Neural cell (in vitro differentiated cells): ENCODE data around the gene THBS2. TPM values are rescaled to one million over a fixed set of nuclear protein-coding genes. Genes with fewer than 3 reads are reported as not detected.

ENCODE experiments used
- H2AFZ ChIP-seq: fragments of 200-600, 300-800 bp; sonication (generic), shearing (Covaris generic); 2 replicates; pipeline ENCODE4 v1.6.0; 2014; ENCODE audit warnings: low read depth, mild to moderate bottlenecking, antibody characterized with exemption, low read length, moderate library complexity
- H3F3A ChIP-seq: fragments of 200-600 bp; shearing (Covaris generic); 2 replicates; pipeline ENCODE4 v1.6.1; 2016; ENCODE audit warnings: mild to moderate bottlenecking, moderate library complexity, mixed read lengths, antibody characterized with exemption, low read length; ENCODE audit not compliant: insufficient read depth, poor library complexity, severe bottlenecking
- H3K27ac ChIP-seq: fragments of 200-600, 300-800 bp; sonication (generic), shearing (Covaris generic); 2 replicates; pipeline ENCODE4 v1.5.1; 2014; ENCODE audit warnings: mild to moderate bottlenecking, low read length, moderate library complexity
- H3K27me3 ChIP-seq: fragments of 300-800, 200-600 bp; sonication (generic), shearing (Covaris generic); 2 replicates; pipeline ENCODE4 v1.6.0; 2014; ENCODE audit warnings: mild to moderate bottlenecking, low read depth, low read length, moderate library complexity; ENCODE audit not compliant: insufficient read depth
- H3K36me3 ChIP-seq: fragments of 300-800, 200-600 bp; sonication (generic), shearing (Covaris generic); 2 replicates; pipeline ENCODE4 v1.5.1; 2014; ENCODE audit warnings: mild to moderate bottlenecking, antibody characterized with exemption, low read length, moderate library complexity; ENCODE audit not compliant: insufficient read depth
- H3K4me2 ChIP-seq: fragments of 300-800, 200-600 bp; sonication (generic), shearing (Covaris generic); 2 replicates; pipeline ENCODE4 v1.6.0; 2014; ENCODE audit warnings: mild to moderate bottlenecking, low read length
- H3K4me3 ChIP-seq: fragments of 300-800, 200-600 bp; sonication (generic), shearing (Covaris generic); 2 replicates; pipeline ENCODE4 v1.5.1; 2014; ENCODE audit warnings: mild to moderate bottlenecking, low read length, moderate library complexity
- H3K79me2 ChIP-seq: fragments of 200-600 bp; shearing (Covaris generic); replicated peaks from 2 replicates; pipeline ENCODE4 v1.6.0; 2014; ENCODE audit warnings: mild to moderate bottlenecking, low read length, moderate library complexity; ENCODE audit not compliant: insufficient read depth
- H3K9ac ChIP-seq: fragments of 300-800, 200-600 bp; sonication (generic), shearing (Covaris generic); 2 replicates; pipeline ENCODE4 v1.6.1; 2016; ENCODE audit warnings: mild to moderate bottlenecking, low read length, mixed read lengths
- H3K9me2 ChIP-seq: fragments of 200-600 bp; shearing (Covaris generic); 2 replicates; pipeline ENCODE4 v1.6.1; 2016; ENCODE audit warnings: mild to moderate bottlenecking, low read length, mixed read lengths; ENCODE audit not compliant: insufficient read depth
- H3K9me3 ChIP-seq: fragments of 200-600, 300-800 bp; sonication (generic), shearing (Covaris generic); 2 replicates; pipeline ENCODE4 v1.6.1; 2016; ENCODE audit warnings: mild to moderate bottlenecking, mixed run types, low read length, moderate library complexity, mixed read lengths
- H4K20me1 ChIP-seq: fragments of 200-600 bp; shearing (Covaris generic); 2 replicates; pipeline ENCODE4 v1.6.1; 2016; ENCODE audit warnings: mild to moderate bottlenecking, mixed run types; ENCODE audit not compliant: insufficient read depth
- CTCF ChIP-seq: fragments of 450-650 bp; IDR thresholded peaks from 2 replicates; pipeline ENCODE4 v1.5.1; 2014; ENCODE audit warnings: antibody characterized with exemption, mild to moderate bottlenecking, moderate library complexity; ENCODE audit not compliant: poor library complexity, severe bottlenecking
- EP300 ChIP-seq: fragments of 450-650 bp; conservative IDR thresholded peaks from 2 replicates; pipeline ENCODE4 v1.6.1; 2014; ENCODE audit warnings: antibody characterized with exemption, mild to moderate bottlenecking, moderate library complexity; ENCODE audit not compliant: poor library complexity, severe bottlenecking
- EZH2 ChIP-seq: fragments of 200-600, 300-800 bp; shearing (Covaris generic), sonication (generic); IDR thresholded peaks from 2 replicates; pipeline ENCODE4 v1.6.1; 2014; ENCODE audit warnings: antibody characterized with exemption, low read length, borderline replicate concordance, mild to moderate bottlenecking; ENCODE audit not compliant: insufficient read depth, poor library complexity, severe bottlenecking
- MXI1 ChIP-seq: fragments of 450-650 bp; conservative IDR thresholded peaks from 2 replicates; pipeline ENCODE4 v1.6.1; 2014; ENCODE audit warnings: antibody characterized with exemption, mild to moderate bottlenecking; ENCODE audit not compliant: poor library complexity, severe bottlenecking
- POLR2AphosphoS5 ChIP-seq: IDR thresholded peaks from 2 replicates; pipeline ENCODE4 v1.6.1; 2012
- RAD21 ChIP-seq: fragments of 450-650 bp; conservative IDR thresholded peaks from 2 replicates; pipeline ENCODE4 v1.6.1; 2014; ENCODE audit warnings: antibody characterized with exemption, mild to moderate bottlenecking, moderate library complexity
- REST ChIP-seq: IDR thresholded peaks from 2 replicates; pipeline ENCODE4 v1.6.1; 2012; ENCODE audit warnings: borderline replicate concordance
- SMC3 ChIP-seq: fragments of 450-650 bp; conservative IDR thresholded peaks from 2 replicates; pipeline ENCODE4 v1.6.1; 2014; ENCODE audit warnings: antibody characterized with exemption, mild to moderate bottlenecking, moderate library complexity; ENCODE audit not compliant: poor library complexity
- TAF1 ChIP-seq: IDR thresholded peaks from 2 replicates; pipeline ENCODE4 v1.6.1; 2012; ENCODE audit warnings: low read depth
- polyA plus RNA-seq: library from polyadenylated mRNA; depleted of rRNA; stranded (reverse); fragments of >200 nt; gene quantifications from 2 replicates; pipeline ENCODE4 v1.2.3, GENCODE V29; 2014

Gene THBS2
- polyA plus RNA-seq, 1 donor from 2014 or later = 0.88 TPM

GRCh38 chr6:169248521-169248971, 5.1 kb downstream of the THBS2 start:
- no peaks in the 10 kb centered on the region for H4K20me1 ChIP-seq
- TF ChIP-seq POLR2AphosphoS5 (no peak), REST (no peak), EZH2 (no peak), CTCF (no peak), MXI1 (no peak), TAF1 (no peak), RAD21 (no peak), SMC3 (no peak), EP300 (no peak)
- no peak overlapping the region for H3K27ac ChIP-seq
- no peaks in the 10 kb centered on the region for H3K79me2 ChIP-seq
- H3K36me3 ChIP-seq = no peaks in the 10 kb centered on the region
- H3K4me3 ChIP-seq = no peak overlapping the region
- H3K9me3 ChIP-seq = no peaks in the 10 kb centered on the region
- H3K9ac ChIP-seq = no peak overlapping the region
- H3K4me2 ChIP-seq = no peak overlapping the region
- no peak overlapping the region for H2AFZ ChIP-seq
- peaks cover 26% of the 10 kb centered on the region for H3K27me3 ChIP-seq
- H3K9me2 ChIP-seq = no peaks in the 10 kb centered on the region
- H3F3A ChIP-seq = no peaks in the 10 kb centered on the region

GRCh38 chr6:169247991-169248390, 5.7 kb downstream of the THBS2 start:
- H3K9me3 ChIP-seq = no peaks in the 10 kb centered on the region
- H3K9ac ChIP-seq = no peak overlapping the region
- TF ChIP-seq REST (no peak), EP300 (no peak), TAF1 (no peak), POLR2AphosphoS5 (no peak), RAD21 (no peak), SMC3 (no peak), MXI1 (no peak), EZH2 (no peak), CTCF (no peak)
- no peaks in the 10 kb centered on the region for H3K36me3 ChIP-seq
- no peaks in the 10 kb centered on the region for H3K79me2 ChIP-seq
- no peak overlapping the region for H3K27ac ChIP-seq
- peaks cover 21% of the 10 kb centered on the region for H3K27me3 ChIP-seq
- no peaks in the 10 kb centered on the region for H3K9me2 ChIP-seq
- H2AFZ ChIP-seq = no peak overlapping the region
- H3F3A ChIP-seq = no peaks in the 10 kb centered on the region
- H4K20me1 ChIP-seq = no peaks in the 10 kb centered on the region
- no peak overlapping the region for H3K4me2 ChIP-seq
- H3K4me3 ChIP-seq = no peak overlapping the region
